ENCODE results near the gene RAC3. TPM values are rescaled to one million over a fixed set of nuclear protein-coding genes. Genes with fewer than 3 reads are reported as not detected.

Gene RAC3
- total and polyA plus RNA-seq, 2 of the 8 experiments (the other 6 are each of a cell fraction or from before 2014, with no cell fraction given): 177 to 299 TPM

- no peak for TF ChIP-seq SIN3A (conservative IDR thresholded peaks at IDR 0.05 in 1 of 2, IDR thresholded peaks at IDR 0.05 in 1 of 2; ENCODE audit: low read depth in 1 of 2, low read length in 2 of 2)
- no peak for TF ChIP-seq ATF3 (IDR thresholded peaks at IDR 0.05; ENCODE audit: insufficient read depth, low read depth, low read length)
- no peak for TF ChIP-seq CHD1 (IDR thresholded peaks at IDR 0.05; ENCODE audit: low read depth, low read length)
These were observed 10.8 kb upstream of the RAC3 start (continued) for GRCh38 chr17:82020572-82021106.

Data from H1 (cell line).